Measurements from ENCODE around the gene SEC23A. TPM values are rescaled to one million over a fixed set of nuclear protein-coding genes. Genes with fewer than 3 reads are reported as not detected.

The SEC23A gene
- total RNA-seq, 1 experiment from 2014 or later = 62.9 TPM

DNA sequence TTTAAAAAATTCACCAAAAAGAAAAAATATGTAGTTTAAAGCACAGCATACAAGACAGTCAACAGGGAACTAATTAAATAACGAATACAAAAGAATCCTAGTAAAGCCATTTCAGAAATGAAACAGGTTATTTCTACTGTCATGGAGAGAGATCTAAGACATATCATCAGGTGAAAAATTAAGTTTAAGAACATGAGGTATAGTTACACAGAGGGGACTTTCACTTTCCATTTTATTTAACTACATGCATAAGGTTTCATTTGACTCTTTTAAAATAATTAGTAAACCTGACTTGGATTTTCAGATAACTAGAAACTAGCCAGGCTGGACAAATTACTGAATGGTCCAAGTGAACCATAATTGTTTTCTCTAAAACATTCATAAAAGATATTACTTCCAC lies 11.3 kb downstream of the SEC23A start:
- DNase-seq (ENCODE audit: low spot score) = no peak

DNA sequence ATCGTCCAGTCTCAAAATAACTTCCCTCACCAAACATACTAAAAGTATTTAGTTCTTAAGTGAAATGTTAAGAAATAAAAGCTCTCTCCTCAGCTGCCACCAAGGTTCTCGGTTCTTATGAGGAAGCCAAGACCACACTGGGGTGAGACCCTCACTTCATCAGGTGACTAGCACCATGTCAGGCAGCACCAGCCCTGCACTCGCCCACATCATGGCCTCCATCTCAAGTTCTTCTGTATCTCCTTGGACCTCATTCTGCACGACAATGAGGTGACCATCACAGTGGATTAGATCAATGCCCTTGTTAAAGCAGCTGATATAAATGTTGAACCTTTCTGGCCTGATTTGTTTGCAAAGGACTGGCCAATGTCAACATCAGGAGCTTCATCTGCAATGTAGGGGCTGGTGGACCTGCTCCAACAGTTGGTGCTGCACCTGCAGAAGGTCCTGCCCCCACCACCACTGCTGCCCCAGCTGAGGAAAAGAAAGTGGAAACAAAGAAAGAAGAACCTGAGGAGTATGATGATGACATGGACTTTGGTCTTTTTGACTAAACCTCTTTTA lies 12.4 kb downstream of the SEC23A start:
- H3K9me3 Mint-ChIP-seq = no peaks in the 10 kb centered on the region
- no peak overlapping the region for H3K27ac Mint-ChIP-seq
- H3K27me3 Mint-ChIP-seq (ENCODE audit: low read depth) = no peaks in the 10 kb centered on the region; the same call in 1 of the 2 replicates
- ChIA-PET POLR2A (no interaction called here), CTCF (no interaction called here)
- no peaks in the 10 kb centered on the region for H3K4me1 Mint-ChIP-seq
- DNase-seq (ENCODE audit: low spot score) (no peak), ATAC-seq (no peak)
- no peak overlapping the region for H3K4me3 Mint-ChIP-seq
- peaks cover 65% of the 10 kb centered on the region for H3K36me3 Mint-ChIP-seq
- TF ChIP-seq, protein P1, sequence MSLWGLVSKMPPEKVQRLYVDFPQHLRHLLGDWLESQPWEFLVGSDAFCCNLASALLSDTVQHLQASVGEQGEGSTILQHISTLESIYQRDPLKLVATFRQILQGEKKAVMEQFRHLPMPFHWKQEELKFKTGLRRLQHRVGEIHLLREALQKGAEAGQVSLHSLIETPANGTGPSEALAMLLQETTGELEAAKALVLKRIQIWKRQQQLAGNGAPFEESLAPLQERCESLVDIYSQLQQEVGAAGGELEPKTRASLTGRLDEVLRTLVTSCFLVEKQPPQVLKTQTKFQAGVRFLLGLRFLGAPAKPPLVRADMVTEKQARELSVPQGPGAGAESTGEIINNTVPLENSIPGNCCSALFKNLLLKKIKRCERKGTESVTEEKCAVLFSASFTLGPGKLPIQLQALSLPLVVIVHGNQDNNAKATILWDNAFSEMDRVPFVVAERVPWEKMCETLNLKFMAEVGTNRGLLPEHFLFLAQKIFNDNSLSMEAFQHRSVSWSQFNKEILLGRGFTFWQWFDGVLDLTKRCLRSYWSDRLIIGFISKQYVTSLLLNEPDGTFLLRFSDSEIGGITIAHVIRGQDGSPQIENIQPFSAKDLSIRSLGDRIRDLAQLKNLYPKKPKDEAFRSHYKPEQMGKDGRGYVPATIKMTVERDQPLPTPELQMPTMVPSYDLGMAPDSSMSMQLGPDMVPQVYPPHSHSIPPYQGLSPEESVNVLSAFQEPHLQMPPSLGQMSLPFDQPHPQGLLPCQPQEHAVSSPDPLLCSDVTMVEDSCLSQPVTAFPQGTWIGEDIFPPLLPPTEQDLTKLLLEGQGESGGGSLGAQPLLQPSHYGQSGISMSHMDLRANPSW (CRISPR knock-in tag; conservative IDR thresholded peaks at IDR 0.05; ENCODE audit: low read depth) = no peak
- TF ChIP-seq, protein P2, sequence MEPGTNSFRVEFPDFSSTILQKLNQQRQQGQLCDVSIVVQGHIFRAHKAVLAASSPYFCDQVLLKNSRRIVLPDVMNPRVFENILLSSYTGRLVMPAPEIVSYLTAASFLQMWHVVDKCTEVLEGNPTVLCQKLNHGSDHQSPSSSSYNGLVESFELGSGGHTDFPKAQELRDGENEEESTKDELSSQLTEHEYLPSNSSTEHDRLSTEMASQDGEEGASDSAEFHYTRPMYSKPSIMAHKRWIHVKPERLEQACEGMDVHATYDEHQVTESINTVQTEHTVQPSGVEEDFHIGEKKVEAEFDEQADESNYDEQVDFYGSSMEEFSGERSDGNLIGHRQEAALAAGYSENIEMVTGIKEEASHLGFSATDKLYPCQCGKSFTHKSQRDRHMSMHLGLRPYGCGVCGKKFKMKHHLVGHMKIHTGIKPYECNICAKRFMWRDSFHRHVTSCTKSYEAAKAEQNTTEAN (CRISPR knock-in tag; IDR thresholded peaks at IDR 0.05) = no peak
- TF ChIP-seq, protein P3, sequence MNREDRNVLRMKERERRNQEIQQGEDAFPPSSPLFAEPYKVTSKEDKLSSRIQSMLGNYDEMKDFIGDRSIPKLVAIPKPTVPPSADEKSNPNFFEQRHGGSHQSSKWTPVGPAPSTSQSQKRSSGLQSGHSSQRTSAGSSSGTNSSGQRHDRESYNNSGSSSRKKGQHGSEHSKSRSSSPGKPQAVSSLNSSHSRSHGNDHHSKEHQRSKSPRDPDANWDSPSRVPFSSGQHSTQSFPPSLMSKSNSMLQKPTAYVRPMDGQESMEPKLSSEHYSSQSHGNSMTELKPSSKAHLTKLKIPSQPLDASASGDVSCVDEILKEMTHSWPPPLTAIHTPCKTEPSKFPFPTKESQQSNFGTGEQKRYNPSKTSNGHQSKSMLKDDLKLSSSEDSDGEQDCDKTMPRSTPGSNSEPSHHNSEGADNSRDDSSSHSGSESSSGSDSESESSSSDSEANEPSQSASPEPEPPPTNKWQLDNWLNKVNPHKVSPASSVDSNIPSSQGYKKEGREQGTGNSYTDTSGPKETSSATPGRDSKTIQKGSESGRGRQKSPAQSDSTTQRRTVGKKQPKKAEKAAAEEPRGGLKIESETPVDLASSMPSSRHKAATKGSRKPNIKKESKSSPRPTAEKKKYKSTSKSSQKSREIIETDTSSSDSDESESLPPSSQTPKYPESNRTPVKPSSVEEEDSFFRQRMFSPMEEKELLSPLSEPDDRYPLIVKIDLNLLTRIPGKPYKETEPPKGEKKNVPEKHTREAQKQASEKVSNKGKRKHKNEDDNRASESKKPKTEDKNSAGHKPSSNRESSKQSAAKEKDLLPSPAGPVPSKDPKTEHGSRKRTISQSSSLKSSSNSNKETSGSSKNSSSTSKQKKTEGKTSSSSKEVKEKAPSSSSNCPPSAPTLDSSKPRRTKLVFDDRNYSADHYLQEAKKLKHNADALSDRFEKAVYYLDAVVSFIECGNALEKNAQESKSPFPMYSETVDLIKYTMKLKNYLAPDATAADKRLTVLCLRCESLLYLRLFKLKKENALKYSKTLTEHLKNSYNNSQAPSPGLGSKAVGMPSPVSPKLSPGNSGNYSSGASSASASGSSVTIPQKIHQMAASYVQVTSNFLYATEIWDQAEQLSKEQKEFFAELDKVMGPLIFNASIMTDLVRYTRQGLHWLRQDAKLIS (CRISPR knock-in tag; IDR thresholded peaks at IDR 0.05; ENCODE audit: borderline replicate concordance) = no peak
- TF ChIP-seq MXD4 (CRISPR knock-in tag; IDR thresholded peaks at IDR 0.05; ENCODE audit: borderline replicate concordance) (no peak), SP1 (CRISPR knock-in tag; conservative IDR thresholded peaks at IDR 0.05) (no peak), NFYB (CRISPR knock-in tag; conservative IDR thresholded peaks at IDR 0.05; ENCODE audit: low read depth) (no peak), TCF7 (CRISPR knock-in tag; IDR thresholded peaks at IDR 0.05; ENCODE audit: low read depth) (no peak)
- TF ChIP-seq, protein P4, sequence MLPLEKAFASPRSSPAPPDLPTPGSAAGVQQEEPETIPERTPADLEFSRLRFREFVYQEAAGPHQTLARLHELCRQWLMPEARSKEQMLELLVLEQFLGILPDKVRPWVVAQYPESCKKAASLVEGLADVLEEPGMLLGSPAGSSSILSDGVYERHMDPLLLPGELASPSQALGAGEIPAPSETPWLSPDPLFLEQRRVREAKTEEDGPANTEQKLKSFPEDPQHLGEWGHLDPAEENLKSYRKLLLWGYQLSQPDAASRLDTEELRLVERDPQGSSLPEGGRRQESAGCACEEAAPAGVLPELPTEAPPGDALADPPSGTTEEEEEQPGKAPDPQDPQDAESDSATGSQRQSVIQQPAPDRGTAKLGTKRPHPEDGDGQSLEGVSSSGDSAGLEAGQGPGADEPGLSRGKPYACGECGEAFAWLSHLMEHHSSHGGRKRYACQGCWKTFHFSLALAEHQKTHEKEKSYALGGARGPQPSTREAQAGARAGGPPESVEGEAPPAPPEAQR (CRISPR knock-in tag; IDR thresholded peaks at IDR 0.05) = no peak
- TF ChIP-seq, protein P5, sequence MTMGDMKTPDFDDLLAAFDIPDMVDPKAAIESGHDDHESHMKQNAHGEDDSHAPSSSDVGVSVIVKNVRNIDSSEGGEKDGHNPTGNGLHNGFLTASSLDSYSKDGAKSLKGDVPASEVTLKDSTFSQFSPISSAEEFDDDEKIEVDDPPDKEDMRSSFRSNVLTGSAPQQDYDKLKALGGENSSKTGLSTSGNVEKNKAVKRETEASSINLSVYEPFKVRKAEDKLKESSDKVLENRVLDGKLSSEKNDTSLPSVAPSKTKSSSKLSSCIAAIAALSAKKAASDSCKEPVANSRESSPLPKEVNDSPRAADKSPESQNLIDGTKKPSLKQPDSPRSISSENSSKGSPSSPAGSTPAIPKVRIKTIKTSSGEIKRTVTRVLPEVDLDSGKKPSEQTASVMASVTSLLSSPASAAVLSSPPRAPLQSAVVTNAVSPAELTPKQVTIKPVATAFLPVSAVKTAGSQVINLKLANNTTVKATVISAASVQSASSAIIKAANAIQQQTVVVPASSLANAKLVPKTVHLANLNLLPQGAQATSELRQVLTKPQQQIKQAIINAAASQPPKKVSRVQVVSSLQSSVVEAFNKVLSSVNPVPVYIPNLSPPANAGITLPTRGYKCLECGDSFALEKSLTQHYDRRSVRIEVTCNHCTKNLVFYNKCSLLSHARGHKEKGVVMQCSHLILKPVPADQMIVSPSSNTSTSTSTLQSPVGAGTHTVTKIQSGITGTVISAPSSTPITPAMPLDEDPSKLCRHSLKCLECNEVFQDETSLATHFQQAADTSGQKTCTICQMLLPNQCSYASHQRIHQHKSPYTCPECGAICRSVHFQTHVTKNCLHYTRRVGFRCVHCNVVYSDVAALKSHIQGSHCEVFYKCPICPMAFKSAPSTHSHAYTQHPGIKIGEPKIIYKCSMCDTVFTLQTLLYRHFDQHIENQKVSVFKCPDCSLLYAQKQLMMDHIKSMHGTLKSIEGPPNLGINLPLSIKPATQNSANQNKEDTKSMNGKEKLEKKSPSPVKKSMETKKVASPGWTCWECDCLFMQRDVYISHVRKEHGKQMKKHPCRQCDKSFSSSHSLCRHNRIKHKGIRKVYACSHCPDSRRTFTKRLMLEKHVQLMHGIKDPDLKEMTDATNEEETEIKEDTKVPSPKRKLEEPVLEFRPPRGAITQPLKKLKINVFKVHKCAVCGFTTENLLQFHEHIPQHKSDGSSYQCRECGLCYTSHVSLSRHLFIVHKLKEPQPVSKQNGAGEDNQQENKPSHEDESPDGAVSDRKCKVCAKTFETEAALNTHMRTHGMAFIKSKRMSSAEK (CRISPR knock-in tag; IDR thresholded peaks at IDR 0.05; ENCODE audit: borderline replicate concordance) = no peak
- TF ChIP-seq, protein P6, sequence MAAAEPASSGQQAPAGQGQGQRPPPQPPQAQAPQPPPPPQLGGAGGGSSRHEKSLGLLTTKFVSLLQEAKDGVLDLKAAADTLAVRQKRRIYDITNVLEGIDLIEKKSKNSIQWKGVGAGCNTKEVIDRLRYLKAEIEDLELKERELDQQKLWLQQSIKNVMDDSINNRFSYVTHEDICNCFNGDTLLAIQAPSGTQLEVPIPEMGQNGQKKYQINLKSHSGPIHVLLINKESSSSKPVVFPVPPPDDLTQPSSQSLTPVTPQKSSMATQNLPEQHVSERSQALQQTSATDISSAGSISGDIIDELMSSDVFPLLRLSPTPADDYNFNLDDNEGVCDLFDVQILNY (CRISPR knock-in tag; IDR thresholded peaks at IDR 0.05) = no peak

More for the DNA sequence above, 11.3 kb downstream of the SEC23A start:
- Mint-ChIP-seq H3K4me1 (no peaks in the 10 kb centered on the region), H3K36me3 (peaks cover 59% of the 10 kb centered on the region), H3K27ac (no peak overlapping the region), H3K9me3 (no peaks in the 10 kb centered on the region), H3K4me3 (no peak overlapping the region), H3K27me3 (ENCODE audit: low read depth) (no peaks in the 10 kb centered on the region)
- ChIA-PET CTCF (no interaction called here), POLR2A (no interaction called here)
- TF ChIP-seq, protein P7, sequence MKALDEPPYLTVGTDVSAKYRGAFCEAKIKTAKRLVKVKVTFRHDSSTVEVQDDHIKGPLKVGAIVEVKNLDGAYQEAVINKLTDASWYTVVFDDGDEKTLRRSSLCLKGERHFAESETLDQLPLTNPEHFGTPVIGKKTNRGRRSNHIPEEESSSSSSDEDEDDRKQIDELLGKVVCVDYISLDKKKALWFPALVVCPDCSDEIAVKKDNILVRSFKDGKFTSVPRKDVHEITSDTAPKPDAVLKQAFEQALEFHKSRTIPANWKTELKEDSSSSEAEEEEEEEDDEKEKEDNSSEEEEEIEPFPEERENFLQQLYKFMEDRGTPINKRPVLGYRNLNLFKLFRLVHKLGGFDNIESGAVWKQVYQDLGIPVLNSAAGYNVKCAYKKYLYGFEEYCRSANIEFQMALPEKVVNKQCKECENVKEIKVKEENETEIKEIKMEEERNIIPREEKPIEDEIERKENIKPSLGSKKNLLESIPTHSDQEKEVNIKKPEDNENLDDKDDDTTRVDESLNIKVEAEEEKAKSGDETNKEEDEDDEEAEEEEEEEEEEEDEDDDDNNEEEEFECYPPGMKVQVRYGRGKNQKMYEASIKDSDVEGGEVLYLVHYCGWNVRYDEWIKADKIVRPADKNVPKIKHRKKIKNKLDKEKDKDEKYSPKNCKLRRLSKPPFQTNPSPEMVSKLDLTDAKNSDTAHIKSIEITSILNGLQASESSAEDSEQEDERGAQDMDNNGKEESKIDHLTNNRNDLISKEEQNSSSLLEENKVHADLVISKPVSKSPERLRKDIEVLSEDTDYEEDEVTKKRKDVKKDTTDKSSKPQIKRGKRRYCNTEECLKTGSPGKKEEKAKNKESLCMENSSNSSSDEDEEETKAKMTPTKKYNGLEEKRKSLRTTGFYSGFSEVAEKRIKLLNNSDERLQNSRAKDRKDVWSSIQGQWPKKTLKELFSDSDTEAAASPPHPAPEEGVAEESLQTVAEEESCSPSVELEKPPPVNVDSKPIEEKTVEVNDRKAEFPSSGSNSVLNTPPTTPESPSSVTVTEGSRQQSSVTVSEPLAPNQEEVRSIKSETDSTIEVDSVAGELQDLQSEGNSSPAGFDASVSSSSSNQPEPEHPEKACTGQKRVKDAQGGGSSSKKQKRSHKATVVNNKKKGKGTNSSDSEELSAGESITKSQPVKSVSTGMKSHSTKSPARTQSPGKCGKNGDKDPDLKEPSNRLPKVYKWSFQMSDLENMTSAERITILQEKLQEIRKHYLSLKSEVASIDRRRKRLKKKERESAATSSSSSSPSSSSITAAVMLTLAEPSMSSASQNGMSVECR (CRISPR knock-in tag; IDR thresholded peaks at IDR 0.05; ENCODE audit: borderline replicate concordance) = no peak
- TF ChIP-seq GRHL2 (CRISPR knock-in tag; IDR thresholded peaks at IDR 0.05; ENCODE audit: insufficient replicate concordance, severe bottlenecking) (no peak), CREM (CRISPR knock-in tag; IDR thresholded peaks at IDR 0.05) (no peak), SOX15 (CRISPR knock-in tag; IDR thresholded peaks at IDR 0.05) (no peak)
- ATAC-seq = no peak

Measured in WTC11 (cell line).